ENCODE data around the gene PKD1L1.

Gene PKD1L1

DNA sequence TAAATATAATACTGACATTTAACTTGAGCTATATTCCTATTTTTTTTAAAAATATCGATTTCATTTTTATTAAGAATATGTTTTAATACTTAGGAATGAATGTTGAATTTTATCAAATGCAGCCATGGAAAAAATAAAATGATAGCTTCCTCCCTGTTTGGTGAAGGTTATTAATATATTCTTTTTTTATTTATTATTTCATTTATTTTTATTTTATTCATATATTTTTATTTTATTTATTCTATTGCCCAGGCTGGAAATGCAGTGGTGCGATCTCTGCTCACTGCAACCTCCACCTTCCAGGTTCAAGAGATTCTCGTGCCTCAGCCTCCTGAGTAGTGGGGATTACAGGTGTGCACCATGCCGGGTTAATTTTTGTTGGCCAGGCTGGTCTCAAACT is 160.2 kb downstream of the PKD1L1 start:
- DNase-seq (ENCODE audit: low read depth): no peak

DNA sequence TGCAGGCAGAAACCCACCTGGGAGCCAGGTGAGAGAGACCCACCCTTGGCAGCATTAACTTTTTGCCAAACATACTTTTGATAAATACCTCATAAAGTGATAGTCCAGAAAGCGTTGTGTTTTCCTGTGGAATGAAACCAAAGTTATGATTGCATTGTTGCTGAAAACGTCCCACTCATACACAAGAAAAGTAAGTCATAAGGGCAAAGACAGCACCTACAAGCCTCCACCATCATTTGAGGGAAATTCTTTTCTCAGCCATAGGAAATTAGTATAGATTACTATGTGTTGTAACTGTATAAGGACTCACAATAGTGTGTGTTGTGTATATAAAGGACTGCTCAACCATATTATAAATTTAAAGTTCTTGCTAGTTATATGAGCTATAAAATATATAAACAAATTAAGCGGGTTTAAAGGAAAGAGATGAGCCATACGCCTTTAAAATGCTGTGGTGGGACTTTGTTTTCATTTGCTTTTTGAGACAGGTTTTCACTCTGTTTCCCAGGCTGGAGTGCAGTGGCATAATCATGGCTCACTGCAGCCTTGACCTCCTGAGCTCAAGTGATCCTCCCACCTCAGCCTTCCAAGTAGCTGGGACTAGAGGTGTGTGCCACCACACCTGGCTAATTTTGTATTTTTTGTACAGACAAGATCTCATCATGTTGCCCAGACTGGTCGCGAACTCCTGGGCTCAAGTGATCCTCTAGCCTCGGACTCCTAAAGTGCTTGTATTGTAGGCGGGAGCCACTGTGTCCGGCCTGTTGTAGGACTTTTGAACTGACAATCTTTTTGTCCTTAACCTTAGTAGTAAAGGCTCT is 160.8 kb downstream of the PKD1L1 start:
- no peak for DNase-seq (ENCODE audit: low read depth)

DNA sequence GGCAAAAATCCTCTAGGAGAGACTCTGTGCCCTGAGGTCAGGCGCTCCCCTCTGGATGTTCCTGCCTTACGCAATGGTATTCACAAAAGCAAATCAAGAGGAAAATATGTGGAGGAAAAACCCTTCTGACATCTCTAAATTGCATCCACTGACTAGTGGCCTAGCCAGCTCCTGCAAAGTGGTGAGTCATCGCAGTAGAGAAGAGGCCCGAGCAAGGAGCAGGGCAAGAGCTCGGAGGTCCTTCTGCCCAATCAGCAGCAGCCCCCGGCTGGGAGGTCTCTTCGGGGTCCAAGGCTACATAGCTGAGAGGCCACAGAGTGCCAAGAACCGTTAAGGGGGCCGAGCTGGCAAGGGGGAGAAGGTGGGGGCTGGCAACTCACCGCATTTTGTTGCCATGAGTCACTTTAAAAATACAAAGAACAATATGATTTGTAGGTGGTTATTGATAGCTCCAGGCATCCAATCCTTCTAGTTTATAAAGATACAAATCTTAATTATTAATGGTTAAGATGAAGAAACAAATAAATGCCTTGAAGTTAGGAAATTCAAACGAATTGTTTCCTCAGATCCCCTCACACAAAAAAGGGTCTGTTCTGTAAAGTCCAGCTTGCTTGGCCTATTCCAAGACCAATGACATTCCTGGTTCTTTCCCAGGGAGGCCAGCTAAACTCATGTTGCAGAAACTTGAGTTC is 161.6 kb downstream of the PKD1L1 start:
- peak; percentile 98 for DNase-seq (ENCODE audit: low read depth)

DNA sequence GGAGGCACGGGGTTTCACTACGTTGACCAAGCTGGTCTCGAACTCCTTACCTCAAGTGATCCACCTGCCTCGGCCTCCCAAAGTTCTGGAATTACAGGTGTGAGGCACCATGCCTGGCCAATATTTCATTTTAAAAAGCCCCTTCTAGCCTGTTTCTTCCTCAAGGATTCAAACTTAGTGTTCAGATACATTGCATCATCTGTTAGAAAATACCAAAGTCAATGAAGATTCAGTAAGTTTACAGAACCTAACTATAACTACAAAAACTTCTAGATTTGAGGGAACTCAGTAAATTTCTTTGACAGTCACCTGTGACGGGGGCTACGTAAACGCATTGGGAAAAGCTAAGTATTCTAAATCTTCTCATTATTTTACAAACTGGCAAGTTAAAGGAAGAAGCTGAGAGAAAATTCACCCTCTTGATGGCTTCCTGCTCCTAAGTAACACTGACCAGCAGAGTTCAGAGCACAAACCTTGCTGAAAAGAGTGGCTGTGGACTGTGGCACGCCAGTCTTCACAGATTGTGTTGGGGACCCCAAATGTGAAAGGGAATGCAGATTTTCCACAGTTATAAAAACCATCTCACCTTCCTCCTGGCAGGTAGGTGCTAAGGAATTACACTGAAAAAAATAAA is 162.2 kb downstream of the PKD1L1 start:
- DNase-seq (ENCODE audit: low read depth): no peak

DNA sequence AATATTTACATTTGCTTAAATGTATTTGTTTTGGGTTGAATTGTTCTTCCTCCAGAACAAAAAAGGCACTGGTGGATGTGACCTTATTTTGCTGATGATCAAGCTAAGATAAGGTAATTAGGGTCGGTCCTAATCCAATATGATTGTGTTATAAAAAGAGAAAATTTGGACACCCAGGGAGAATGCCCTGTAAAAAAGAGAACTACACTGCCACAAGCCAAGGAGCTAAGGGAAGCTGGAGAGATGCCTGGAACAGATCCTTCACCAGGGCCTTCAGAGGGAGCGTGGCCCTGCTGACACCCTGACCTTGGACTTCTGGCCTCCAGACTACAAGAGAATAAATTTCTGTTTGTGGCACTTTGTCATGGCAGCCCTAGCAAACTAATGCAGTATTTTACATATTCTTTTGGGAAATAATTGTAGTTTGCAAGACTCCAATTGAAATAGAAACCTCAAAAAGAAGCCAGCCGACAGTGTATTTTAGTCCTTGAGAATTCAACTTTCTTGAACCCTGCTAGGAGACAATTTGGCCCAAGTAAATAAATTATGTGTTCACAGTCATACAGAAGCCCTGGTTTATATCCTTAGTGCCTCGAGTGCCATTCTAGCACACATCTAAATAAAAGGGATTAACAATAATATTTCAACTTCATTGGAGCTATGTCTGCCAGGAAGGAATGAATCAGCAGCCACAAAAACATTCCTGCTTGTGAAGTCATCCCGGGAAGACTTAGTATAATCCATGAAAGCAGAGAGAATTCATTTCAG is 164.6 kb downstream of the PKD1L1 start:
- peak; percentile 90 for DNase-seq (ENCODE audit: low read depth)

DNA sequence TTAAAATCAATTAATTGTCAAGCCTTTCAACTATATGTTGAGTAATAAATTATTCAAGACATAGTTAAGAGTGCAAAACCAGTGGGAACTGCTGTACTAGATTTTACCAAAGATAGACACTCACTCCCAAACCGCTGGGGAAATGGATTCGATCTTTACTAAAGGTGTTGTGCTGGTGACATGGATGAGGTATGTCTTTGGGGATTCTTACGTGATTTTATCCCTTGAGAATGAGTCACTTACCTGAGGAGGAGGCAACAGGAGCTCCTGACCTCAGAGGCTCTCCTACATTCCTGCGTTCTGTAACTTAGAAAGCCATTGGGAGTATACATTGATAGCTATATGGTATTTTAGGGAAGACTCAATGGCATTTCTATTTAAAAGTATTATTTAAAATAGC is 165.5 kb downstream of the PKD1L1 start:
- no peak for DNase-seq (ENCODE audit: low read depth)

DNA sequence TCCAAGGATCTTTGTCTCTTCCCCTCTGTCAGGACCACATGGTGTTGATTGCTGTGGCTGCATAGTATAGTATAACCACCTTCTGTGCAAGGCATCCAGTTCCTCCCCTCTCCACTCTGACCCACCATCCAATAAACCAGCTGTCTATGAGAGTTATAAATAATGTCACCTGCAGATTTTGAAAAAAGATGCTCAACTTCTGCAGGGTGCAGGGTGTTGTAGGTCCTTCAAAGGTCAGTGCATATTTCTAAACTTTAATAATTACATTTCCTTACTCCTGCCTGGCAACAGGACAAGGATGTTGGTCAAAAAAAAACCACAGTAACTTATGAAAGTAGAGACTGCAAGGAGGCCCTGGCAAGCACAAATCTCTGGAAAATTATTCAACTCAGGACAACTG is 166.2 kb downstream of the PKD1L1 start:
- no peak for DNase-seq (ENCODE audit: low read depth)

DNA sequence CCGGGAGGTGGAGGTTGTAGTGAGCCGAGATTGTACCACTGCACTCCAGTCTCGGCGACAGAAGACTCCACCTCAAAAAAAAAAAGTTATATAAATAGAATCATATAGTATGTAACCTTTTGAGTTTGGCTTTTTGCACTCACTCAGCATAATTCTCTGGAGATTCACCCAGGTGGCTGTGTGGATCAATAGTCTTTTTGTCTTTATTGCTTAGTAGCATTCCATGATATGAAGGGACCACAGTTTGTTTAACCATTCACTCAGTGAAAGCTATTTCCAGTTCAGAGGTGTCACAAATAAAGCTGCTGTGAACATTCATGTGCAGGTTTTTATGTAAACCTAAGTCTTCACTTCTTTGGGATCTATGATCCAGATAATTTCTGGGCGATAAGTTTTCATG is 167.7 kb downstream of the PKD1L1 start:
- DNase-seq (ENCODE audit: low read depth): no peak

DNA sequence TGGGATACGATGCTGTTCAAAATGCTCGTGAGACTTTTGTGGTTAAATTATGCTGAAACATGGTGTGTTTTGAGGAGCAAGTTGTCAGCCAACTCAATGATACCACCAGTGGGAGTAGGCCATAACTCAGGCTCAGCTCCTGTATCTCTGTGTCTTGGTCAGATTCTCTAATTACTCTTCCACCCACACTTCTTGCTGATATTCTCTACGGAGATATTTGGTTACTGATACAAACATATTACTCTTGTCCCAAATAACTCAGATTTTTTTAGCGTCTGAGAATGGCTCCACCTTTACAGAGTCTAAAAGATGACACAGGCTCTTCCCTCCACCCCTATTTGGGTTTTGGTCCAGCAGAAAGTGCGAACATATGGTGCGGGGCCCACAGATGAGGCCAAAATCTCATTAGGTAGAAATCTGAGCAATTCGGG is 168.9 kb downstream of the PKD1L1 start:
- no peak for DNase-seq (ENCODE audit: low read depth)

DNA sequence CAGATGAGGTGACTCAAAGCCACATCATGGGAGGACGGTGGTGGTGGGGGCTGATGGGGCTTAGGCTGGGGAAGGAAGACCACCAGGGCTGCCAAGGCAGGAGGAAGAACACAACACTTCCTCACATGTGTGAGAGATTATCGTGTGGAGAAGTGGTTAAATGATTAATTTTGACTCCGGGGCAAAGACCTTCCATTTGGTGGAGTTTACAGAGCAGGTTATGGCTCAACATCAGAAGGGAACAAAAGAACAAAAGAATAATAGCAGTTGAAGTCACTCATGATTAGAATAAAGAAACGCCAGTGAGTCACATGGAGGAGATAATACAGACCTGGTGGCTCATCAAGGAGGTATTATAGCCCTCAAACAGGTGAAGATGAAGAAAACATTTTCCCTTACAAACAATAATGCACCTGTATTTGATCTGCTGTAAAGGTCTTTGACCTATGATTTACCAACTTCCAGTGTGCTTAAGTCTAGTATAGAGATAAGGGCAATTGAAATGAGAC is 170.1 kb downstream of the PKD1L1 start:
- DNase-seq (ENCODE audit: low read depth): no peak

DNA sequence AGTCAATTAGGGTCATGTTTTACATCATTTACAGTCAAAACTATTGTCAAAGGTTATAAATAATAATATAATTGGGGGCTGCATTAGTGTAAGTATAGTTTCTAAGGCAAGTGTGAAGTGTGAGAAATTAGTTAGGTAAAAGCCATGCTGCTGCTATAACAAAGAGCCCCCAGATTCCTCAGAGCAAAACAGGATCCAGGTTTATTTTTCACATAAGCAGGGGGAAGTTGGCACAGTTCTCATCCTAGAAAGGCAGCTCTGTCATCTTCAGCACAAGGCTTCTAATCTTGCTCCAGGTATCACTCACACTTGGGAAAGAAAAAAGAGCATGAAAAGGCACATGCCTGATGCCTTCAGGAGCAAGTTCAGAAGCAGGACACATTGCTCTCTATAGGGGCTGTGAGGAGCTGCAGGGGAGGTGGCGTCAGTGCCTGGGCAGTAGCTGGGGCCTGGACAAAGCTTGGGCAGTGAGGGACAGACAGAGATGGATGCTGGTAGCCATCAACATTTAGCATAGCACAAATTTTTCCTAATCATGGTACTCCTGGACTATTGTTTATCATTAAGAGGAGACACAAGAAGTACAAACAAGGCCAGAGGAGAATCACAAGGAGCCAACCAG is 170.6 kb downstream of the PKD1L1 start:
- DNase-seq (ENCODE audit: low read depth): no peak

DNA sequence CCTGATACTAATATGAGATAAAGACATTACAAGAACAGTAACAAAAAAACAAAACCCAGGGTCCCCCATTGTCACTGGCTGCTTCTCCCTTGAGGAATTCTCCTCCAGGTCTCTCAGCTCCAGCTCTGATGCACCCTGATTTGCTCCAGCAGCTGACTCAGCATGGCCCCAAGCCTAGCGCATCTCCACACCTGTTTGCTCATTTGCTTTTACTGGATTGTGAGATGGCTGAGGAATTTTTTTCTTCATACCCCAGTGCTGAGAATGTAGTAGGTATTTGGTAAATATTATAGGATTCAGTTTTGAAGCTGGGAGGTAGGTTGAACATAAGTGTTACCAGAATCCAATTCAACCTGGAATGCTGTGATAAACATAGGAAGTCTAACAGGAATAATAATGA is 171.9 kb downstream of the PKD1L1 start:
- DNase-seq (ENCODE audit: low read depth): no peak

DNA sequence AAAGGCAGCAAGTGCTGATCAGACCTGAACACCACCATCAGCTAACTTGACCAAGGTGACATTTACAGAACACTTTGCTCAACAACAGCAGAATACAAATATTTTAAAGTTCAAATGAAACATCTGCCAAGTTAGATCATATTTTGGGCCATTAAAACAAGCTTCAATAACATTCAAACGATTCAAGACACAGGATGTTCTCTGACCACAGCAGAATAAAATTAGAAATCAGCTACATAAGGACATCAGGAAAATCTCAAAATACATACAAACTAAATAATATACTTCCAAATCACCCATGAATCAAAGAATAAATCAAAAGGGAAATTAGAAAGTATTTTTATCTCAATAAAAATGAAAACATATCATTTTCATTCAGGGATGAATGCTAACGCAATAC is 173.0 kb downstream of the PKD1L1 start:
- no peak for DNase-seq (ENCODE audit: low read depth)

DNA sequence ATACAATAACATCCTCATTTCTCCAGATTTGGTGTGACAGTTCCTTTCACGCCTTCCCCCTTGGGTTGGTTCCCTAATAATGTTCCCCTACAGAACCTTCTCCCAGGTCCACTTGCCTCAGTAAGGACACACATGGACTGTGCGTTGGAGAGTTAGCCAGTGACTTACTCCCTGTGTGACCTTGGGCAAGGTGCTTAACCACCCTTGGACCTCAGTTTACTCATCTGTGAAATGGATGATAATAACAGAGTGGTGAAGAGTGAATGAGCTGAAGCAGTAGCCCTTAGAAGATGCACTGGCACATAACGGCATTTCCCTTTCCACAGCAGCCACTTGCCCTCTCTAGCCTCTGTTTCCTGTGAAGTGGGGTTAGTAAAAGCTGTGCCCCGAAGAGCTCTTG is 175.8 kb downstream of the PKD1L1 start:
- no peak for DNase-seq (ENCODE audit: low read depth)

DNA sequence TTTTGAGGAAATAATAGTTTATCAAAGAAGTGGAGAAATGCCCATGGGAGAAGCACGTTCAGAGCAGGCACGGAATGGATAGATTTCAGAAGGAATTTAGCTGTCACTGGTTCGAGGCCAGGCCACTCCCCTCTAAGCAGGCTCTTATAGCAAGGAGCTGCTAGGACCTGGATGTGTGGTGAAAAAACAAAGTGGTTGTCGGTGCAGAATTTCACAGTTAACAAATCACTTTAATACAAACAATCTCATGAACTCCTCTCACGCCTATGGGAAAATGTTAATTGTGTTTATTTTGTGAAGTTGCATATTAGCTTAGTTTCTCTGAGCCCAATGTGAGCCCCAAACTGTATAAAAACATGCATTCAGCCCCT is 176.3 kb downstream of the PKD1L1 start:
- DNase-seq (ENCODE audit: low read depth): no peak

DNA sequence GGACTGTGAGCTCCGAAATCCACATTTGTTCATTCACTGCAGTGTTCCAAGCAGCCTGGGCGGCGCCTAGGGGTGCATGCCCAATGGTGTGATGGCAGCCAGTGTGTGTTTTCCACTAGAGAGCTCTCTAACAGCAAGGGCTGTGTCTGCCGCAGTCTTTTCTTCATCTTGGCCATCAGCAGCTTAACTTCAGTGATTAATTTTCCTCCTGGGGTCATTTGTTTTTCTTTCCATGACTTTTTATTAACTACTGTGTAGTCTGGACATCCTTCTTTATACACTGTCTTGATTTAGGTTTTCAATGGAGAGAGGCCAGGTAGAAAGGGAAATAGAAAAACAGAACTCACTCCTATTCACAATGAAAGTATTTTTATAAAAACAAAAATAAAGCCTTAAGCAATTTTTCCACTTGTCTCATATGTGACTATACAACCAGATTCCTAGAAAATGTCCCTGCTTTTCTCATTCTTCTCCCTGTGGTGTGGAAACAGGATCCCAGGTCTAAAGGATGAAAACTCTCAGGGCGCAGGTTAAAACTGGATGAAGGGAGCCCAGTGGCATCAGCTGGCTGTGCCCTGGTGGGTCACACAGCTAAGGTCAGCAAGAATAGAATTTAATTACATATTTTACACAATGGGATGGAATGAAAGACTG is 176.8 kb downstream of the PKD1L1 start:
- no peak for DNase-seq (ENCODE audit: low read depth)

DNA sequence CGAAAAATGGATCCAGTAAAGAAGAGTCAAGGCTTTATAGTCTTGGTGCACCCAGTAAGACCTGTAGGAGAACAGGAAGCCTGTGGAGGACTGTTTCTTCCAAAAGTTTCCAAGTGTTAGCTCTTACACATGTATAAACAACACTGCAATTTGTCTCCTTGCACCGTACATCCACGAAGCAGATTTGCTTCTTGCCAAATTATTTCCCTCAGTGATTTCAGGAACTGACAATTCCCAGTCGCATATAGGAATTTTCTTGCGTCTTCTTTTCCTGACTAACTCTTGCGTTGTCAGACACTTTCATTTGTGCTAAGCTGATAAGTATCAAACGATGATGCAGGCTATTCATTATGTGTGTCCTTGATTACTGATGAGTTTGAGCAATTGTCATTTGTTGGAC is 182.1 kb downstream of the PKD1L1 start:
- no peak for DNase-seq (ENCODE audit: low read depth)

DNA sequence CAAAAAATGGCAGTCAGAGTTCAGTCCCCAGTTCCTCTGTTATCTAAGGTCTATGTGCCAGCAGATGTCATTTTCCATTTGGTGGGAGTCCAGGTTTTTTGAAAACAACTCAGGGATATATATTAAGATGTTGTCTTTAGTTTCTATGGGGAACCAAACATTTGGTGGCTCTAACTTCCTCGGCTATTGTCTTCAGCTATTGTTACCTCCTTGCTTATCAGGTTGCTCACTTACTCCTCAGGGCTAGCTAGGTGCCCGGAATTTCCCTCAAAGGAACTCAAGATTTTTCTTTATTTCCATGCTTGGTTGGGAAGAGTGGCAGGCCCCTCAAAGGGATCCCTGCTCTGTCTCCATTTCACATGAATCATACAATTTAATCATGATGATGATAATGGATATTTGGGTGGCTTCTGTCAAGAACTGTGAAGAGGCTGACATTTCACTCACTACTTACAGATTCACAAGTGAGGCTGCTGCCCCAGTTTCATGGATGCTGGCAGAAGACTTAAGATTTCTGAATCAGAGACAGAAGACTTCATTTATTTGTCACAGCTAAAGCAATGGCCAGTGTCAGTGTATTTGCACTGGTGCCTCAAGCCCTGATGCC is 182.8 kb downstream of the PKD1L1 start:
- DNase-seq (ENCODE audit: low read depth): no peak

DNA sequence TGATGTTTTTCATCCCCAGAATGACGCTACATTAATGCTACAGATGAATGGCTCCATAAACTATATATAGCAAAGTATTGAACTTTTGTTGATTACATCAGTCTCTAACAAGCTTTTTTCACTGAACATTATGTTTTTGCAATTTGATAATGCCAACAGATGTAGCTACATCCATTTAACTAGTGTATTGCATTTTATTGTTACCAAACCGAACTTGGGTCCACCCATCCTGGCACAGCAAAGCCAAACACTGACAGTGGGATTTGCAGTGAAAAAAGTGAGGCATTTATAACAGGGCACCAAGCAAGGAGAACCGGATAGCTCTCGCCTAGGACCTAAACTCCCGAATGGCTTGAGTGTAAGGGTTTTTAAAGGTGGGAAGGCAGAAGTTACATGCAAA is 183.5 kb downstream of the PKD1L1 start:
- DNase-seq (ENCODE audit: low read depth): no peak

DNA sequence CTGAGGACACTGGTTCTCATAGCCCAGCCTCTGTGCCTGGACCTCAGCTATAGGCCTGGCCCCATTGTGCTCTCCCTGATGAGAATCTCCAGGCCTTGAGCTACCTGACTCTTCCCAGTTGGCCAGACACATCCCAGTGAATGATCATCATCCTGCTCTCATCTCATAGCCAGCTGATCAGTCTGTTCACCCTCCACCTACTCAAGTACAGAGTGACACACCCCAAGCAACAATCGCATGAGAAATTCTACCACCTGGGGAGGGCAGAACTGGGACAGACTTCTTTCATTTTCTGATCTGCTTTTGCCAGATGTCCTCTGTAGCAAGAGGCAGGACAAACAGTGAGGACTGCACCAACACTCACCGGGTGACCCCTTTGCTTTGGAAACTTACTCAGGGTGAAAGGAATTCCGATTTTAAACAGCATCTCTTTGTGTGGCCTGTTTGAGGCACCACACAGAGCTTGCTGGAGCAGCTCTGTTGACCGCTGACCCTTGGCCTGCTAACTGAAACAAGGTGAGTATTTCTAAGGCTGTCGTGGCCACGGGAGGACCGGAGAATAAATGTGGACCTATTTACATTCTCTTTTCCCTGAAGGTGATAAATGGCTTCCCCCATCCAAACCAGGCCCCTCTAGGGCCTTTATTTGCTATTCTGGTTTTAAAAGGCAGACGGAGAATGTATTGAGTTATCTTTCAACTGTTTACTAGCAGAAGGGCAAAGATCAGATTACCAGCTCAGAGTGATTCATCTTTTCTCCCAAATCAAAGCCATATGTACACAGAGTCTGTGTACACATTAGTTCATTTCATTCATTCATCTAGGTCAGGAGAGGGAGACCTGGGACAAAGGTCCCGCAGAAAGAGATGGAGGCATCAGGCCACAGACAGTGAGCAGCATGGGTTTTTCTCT is 184.9 kb downstream of the PKD1L1 start:
- no peak for DNase-seq (ENCODE audit: low read depth)

All from non-pigmented ciliary epithelial cell (primary cell).